Embryonic facial prominence (tissue), 1 donor: ENCODE measurements around the gene EPN2.

Experiments used
- DNase-seq: peaks from one replicate; pipeline ENCODE4 v3.0.0-alpha.2; 2016; ENCODE audit errors: extremely low spot score

Gene EPN2

GRCh38 chr17:19239544-19239943 lies 2.4 kb downstream of the EPN2 start:
- no peak for DNase-seq

- DNase-seq = no peak
These were observed 5.2 kb downstream of the EPN2 start for GRCh38 chr17:19242323-19242722.

DNA sequence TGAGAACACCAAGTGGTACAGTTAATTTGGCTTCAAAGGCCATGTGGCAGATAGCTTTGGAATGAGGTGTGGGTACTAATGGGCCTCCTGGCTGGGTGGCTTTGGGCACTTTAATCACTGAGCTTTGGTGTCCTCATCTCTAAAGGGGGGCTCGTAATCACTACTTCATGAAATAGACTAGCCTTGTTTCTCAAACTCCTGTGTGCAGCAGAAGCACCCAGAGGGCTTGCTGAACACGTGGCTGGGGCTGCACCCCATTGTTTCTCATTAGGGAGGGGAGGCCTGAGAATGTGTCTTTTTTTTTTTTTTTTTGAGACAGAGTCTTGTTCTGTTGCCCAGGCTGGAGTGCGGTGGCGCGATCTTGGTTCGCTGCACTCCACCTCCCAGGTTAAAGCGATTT lies 5.8 kb downstream of the EPN2 start:
- DNase-seq = no peak

DNA sequence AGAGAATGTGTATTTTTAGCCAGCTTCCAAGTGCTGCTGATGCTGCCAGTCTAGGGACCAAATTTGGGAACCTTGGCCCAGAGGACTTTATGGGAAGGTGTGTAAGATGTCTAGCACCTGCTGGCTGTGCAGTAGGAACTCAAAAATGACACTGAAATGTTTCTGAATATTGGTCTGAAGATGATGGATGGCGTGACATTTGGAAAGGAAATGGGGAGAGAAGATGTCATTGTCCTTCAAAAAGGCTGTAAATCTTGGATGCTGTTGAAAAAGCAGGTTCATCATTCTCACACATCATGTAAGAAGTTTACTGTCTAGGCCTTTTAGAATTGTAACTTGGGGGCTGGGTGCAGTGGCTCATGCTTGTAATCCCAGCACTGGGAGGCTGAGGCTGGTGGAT lies 6.7 kb downstream of the EPN2 start:
- DNase-seq = no peak

- no peak for DNase-seq
These were observed 7.2 kb downstream of the EPN2 start for GRCh38 chr17:19244357-19244756.

- no peak for DNase-seq
These were observed 7.6 kb downstream of the EPN2 start for GRCh38 chr17:19244781-19245180.

GRCh38 chr17:19247473-19247872 lies 10.3 kb downstream of the EPN2 start:
- DNase-seq = no peak

GRCh38 chr17:19248151-19248927 lies 11.2 kb downstream of the EPN2 start:
- no peak for DNase-seq

DNA sequence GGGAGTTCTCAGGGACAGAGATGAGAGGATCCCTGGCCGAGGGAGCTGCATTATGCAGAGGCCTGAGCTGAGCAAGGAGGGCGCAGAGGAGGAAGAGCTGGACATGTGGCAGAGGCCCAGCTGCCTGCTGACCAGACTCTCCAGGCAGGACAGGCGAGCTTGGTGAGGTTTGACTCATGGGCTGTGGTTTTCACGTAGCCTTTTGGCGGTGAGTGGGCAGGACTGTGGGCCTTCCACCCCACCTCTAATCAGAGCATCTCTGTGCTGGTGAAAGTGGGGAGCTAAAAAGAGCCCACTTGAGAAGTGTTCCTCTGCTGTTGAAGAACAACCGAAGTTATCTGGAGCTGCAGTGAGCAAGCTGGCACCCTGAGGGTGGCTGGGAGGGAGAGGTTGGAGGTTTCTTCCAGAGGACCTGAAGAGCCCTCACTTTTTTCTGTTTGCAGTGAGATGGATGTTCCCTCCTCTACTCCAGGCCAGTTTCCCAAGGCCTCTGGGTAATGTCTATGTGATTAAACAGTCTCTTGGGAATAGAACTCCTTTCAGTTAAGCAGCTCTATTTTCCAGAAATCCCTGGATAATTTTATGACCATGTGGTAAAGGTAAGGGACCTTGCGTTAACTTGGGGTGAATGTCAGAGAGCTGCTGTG lies 11.9 kb downstream of the EPN2 start:
- DNase-seq = no peak

GRCh38 chr17:19249681-19250080 lies 12.5 kb downstream of the EPN2 start:
- no peak for DNase-seq

DNA sequence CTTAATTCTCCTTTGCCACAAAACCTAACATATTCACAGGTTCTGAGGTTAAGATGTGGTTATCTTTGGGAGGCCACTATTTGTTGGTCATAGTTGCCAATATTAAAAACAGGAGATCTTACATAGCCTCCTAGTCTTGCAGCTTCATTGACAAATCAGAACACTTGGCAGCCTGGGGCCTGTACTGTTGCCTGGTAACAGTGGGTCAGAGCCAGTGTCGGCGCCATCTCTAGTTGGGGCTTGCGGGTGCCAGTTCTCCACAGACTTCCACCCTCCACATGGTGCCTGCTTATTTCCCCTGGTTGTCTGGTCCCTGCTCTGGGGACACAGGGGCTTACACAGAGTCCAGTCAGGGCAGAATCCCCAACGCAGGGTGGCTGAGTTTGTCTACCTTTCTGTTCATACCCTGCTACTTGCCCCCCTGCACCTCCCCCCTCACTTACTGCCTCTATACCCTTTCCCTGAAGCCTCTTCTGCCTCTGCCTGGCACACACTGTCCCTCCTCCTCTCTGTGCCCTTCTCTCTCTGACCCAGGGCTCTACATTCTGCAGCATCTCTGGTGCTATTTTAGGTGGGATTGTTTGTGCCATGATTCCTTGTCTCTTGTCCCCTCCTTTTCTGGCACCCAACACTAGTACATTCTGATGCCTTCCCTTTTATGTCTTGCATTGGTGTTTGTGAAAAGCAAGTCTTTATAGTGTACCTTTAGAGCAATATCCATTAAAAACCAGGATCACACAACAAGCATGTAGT lies 13.4 kb downstream of the EPN2 start:
- no peak for DNase-seq

DNA sequence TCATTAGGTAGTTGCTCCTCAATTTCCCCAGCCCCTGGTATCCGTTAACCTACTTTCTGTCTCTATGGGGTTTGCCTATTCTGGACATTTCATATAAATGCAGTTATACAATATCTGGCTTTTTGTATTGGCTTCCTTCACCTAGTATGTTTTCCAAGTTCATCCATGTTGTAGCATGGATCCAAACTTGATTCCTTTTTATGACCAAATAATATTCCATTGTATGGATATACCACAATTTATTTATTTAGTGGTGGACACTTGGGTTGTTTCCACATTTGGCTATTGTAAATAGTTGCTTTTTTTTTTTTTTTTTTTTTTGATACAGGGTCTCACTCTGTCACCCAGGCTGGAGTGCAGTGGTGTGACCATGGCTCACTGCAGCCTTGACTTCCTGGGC lies 15.9 kb downstream of the EPN2 start:
- DNase-seq = no peak

DNA sequence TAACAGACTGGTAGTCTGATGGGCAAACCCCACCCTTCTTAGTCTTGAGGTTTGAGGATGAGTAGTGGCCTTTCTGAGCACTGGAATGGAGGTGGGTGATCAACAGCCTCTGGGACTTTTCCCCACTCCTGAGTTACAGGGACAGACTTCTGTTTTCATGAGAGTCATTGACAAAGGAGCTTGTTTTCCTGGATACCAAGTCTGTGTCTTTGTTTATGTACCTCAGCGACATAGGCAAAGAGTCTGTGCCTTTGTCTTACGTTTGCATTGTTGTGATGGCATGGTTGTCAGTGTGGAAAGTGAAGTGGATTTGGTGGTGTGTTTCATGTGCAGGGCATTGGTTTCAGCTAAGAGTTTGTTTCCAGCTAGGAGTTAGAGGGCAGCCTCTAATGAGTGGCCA lies 17.5 kb downstream of the EPN2 start:
- no peak for DNase-seq

DNA sequence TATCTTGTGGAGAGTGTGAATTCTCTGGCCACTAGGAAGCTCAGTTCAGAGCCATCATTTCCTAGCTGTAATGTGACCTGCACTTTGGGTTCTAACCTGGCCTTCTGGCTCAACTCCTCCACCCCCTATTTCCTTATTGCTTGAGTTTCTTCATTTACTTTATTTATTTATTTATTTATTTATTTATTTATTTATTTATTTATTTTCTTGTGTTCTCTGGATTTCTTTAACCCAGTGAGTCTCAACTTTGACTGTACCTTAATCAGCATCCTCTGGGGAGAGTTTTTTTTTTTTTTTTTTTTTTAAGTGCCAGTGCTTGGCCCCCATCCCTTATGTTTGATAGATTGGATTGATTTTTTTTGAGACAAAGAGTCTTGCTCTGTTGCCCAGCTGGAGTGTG lies 18.1 kb downstream of the EPN2 start:
- no peak for DNase-seq

GRCh38 chr17:19258371-19258770 lies 21.2 kb downstream of the EPN2 start:
- no peak for DNase-seq

GRCh38 chr17:19260958-19261357 lies 23.8 kb downstream of the EPN2 start:
- DNase-seq = no peak

DNA sequence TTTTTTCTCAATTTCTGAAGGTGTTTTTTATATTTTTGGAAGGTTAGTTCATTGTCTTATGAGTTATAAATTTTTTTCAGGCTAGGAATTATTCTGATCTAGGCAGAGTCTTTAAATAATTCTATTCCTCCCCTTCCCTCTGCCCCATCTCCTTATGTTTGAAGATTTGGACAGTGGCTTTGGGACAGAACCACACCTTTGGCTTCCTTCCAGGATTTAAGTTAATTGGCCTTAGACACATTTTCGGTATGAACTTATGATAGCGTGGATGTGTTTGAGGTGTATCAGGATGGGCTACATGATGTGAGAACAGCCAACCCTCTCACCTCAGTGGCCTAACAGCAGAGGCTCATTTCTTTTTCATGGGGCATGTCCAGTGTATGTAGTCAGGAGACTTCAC lies 24.3 kb downstream of the EPN2 start:
- no peak for DNase-seq

- peak; percentile 47 for DNase-seq
These were observed 25.8 kb downstream of the EPN2 start for GRCh38 chr17:19262650-19263631.

DNA sequence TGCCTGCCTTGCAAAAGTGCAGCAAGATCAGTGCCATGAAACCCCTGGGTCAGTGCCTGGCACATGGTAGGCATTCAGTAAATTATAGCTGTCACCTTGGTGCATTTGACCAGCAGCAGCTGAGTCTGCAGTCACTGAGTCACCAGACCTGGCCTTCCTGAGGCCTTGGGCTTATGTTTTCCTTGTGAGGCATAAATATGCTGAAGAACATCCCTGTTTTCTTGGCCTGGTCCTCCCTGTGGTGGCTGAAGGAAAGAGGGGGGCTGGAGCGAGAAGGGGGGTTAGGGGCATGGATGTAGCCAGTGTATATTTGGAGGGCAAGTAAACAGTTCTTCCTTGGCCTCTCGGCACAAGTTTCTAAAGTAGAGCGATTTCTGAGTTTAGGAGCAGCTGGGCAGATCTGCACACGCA lies 26.5 kb downstream of the EPN2 start:
- DNase-seq = no peak

DNA sequence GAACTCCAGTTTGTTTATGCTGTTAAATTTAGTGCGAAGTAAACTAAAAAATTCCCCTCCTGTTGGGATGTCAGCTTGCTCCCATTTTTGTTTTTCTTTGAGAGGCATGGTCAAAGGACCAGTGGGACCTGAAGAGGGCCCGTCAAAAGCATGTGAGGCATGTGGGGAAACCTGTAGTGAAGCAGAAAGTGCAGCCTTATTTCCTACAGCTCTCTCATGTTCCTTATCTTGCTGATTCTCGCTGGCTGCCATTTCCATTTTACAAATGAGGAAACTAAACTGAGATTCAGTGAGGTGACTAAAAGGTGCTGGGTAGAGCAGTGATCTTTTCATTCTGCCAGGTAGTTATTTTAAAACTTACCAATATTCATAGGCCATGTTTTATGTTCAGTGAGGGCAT lies 27.1 kb downstream of the EPN2 start:
- no peak for DNase-seq

GRCh38 chr17:19264681-19265080 lies 27.5 kb downstream of the EPN2 start:
- no peak for DNase-seq

DNA sequence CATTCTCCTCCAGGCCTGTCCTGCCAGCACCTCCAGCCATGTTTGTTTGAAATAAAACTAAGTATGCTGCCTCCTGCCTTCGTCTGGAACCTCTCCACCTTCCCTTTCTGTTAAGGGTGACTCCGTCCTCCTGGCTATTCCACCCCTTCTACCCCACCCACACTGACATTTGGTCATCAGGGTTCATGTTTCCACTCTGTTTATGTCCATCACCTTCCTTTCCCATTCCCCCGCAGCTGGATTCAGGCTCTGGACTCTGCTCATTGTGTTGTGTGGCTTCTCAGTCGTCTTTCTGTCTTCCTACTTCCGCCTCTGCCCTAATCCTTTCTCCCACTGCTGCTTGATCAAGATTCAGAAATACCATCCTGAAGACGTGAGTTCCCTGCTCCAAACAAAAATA lies 28.6 kb downstream of the EPN2 start:
- no peak for DNase-seq
